A549 (cell line): ENCODE data around the gene RAD18.

Experiments used
- EP300 ChIP-seq, 2 experiments: fragments of >200 bp; sonication (Bioruptor Twin); formaldehyde crosslinking; IDR thresholded peaks; 2 replicates in 1 of 2; 3 replicates in 1 of 2; pipeline ENCODE4 v1.6.1; 2016 to 2017
- JUNB ChIP-seq: fragments of >200 bp; sonication (Bioruptor Twin); formaldehyde crosslinking; IDR thresholded peaks from 2 replicates; pipeline ENCODE4 v1.6.1; 2016
- KDM1A ChIP-seq: fragments of 200-600 bp; sonication (generic); IDR thresholded peaks from 2 replicates; pipeline ENCODE4 v1.6.1; 2016; ENCODE audit warnings: low read depth, mild to moderate bottlenecking
- POLR2A ChIP-seq: IDR thresholded peaks from 2 replicates; pipeline ENCODE4 v1.6.1; 2012; ENCODE audit warnings: mild to moderate bottlenecking, low read length
- RAD21 ChIP-seq, 2 experiments: fragments of >200 bp in 1 of 2; sonication (Bioruptor Twin) in 1 of 2; formaldehyde crosslinking in 1 of 2; IDR thresholded peaks in 1 of 2; conservative IDR thresholded peaks in 1 of 2; 2 replicates in 1 of 2; 3 replicates in 1 of 2; pipeline ENCODE4 v1.6.1; 2012 to 2018; ENCODE audit warnings: inconsistent platforms in 1 of 2
- RARB ChIP-seq: fragments of 250-450 bp; sonication (Bioruptor Pico); IDR thresholded peaks from 2 replicates; pipeline ENCODE4 v1.8.0; 2021; ENCODE audit warnings: mild to moderate bottlenecking, moderate library complexity
- SREBF2 ChIP-seq: fragments of 450-650 bp; IDR thresholded peaks from 2 replicates; pipeline ENCODE4 v1.6.1; 2014; ENCODE audit warnings: mild to moderate bottlenecking, moderate library complexity
- USF2 ChIP-seq: fragments of 450-650 bp; IDR thresholded peaks from 2 replicates; pipeline ENCODE4 v1.6.1; 2014; ENCODE audit warnings: antibody characterized with exemption
- ZFP36 ChIP-seq: fragments of 450-650 bp; IDR thresholded peaks from 2 replicates; pipeline ENCODE4 v1.6.1; 2014; ENCODE audit warnings: borderline replicate concordance; ENCODE audit not compliant: partially characterized antibody
- TF ChIP-seq, protein P1 (sequence below): fragments of 200-600 bp; sonication (generic); IDR thresholded peaks from 2 replicates; pipeline ENCODE4 v1.6.1; 2016; ENCODE audit warnings: antibody characterized with exemption, mild to moderate bottlenecking, moderate library complexity
- TF ChIP-seq, protein P2 (sequence below): fragments of >200 bp; sonication (Bioruptor Twin); formaldehyde crosslinking; IDR thresholded peaks from 3 replicates; pipeline ENCODE4 v1.5.1; 2016
- TF ChIP-seq, protein P3 (sequence below): IDR thresholded peaks from 2 replicates; pipeline ENCODE4 v1.6.1; 2012; ENCODE audit warnings: low read depth, borderline replicate concordance

DNA sequence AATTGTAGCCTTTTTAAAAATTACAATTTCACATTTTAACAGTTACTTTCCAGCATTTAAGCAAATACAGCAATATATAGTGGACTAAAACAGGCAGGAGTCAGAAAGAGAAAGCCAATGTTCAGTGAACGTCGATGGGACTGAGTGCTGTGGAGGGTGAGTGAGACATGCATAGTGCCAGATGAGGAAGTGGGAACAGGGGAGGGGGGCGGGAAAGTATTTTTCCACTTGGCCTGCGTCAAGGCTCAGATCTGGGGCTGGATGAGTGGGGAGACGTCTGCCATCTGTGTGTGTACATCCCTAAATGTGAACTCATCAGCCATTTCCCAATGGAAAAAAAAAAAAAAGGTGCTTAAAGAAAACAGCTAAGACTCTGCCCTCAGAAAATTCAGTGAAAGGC lies 19.2 kb upstream of the RAD18 start:
- TF ChIP-seq ZFP36 (no peak), EP300 (IDR thresholded peaks at IDR 0.05) (no peak), POLR2A (no peak), JUNB (no peak), RAD21 (conservative IDR thresholded peaks at IDR 0.05 in 1 of 2, IDR thresholded peaks at IDR 0.05 in 1 of 2) (no peak), RARB (CRISPR knock-in tag) (no peak), KDM1A (no peak), SREBF2 (no peak), USF2 (no peak)
- TF ChIP-seq, protein P1, sequence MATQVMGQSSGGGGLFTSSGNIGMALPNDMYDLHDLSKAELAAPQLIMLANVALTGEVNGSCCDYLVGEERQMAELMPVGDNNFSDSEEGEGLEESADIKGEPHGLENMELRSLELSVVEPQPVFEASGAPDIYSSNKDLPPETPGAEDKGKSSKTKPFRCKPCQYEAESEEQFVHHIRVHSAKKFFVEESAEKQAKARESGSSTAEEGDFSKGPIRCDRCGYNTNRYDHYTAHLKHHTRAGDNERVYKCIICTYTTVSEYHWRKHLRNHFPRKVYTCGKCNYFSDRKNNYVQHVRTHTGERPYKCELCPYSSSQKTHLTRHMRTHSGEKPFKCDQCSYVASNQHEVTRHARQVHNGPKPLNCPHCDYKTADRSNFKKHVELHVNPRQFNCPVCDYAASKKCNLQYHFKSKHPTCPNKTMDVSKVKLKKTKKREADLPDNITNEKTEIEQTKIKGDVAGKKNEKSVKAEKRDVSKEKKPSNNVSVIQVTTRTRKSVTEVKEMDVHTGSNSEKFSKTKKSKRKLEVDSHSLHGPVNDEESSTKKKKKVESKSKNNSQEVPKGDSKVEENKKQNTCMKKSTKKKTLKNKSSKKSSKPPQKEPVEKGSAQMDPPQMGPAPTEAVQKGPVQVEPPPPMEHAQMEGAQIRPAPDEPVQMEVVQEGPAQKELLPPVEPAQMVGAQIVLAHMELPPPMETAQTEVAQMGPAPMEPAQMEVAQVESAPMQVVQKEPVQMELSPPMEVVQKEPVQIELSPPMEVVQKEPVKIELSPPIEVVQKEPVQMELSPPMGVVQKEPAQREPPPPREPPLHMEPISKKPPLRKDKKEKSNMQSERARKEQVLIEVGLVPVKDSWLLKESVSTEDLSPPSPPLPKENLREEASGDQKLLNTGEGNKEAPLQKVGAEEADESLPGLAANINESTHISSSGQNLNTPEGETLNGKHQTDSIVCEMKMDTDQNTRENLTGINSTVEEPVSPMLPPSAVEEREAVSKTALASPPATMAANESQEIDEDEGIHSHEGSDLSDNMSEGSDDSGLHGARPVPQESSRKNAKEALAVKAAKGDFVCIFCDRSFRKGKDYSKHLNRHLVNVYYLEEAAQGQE, result no peak
- TF ChIP-seq, protein P2, sequence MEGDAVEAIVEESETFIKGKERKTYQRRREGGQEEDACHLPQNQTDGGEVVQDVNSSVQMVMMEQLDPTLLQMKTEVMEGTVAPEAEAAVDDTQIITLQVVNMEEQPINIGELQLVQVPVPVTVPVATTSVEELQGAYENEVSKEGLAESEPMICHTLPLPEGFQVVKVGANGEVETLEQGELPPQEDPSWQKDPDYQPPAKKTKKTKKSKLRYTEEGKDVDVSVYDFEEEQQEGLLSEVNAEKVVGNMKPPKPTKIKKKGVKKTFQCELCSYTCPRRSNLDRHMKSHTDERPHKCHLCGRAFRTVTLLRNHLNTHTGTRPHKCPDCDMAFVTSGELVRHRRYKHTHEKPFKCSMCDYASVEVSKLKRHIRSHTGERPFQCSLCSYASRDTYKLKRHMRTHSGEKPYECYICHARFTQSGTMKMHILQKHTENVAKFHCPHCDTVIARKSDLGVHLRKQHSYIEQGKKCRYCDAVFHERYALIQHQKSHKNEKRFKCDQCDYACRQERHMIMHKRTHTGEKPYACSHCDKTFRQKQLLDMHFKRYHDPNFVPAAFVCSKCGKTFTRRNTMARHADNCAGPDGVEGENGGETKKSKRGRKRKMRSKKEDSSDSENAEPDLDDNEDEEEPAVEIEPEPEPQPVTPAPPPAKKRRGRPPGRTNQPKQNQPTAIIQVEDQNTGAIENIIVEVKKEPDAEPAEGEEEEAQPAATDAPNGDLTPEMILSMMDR, result no peak
- TF ChIP-seq, protein P3, sequence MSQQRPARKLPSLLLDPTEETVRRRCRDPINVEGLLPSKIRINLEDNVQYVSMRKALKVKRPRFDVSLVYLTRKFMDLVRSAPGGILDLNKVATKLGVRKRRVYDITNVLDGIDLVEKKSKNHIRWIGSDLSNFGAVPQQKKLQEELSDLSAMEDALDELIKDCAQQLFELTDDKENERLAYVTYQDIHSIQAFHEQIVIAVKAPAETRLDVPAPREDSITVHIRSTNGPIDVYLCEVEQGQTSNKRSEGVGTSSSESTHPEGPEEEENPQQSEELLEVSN, result no peak
